T-helper 9 cell (primary cell): ENCODE measurements around the gene ASTL.

Experiments
- DNase-seq: peaks from one replicate; pipeline ENCODE4 v3.0.0-alpha.2; 2020

Gene ASTL

DNA sequence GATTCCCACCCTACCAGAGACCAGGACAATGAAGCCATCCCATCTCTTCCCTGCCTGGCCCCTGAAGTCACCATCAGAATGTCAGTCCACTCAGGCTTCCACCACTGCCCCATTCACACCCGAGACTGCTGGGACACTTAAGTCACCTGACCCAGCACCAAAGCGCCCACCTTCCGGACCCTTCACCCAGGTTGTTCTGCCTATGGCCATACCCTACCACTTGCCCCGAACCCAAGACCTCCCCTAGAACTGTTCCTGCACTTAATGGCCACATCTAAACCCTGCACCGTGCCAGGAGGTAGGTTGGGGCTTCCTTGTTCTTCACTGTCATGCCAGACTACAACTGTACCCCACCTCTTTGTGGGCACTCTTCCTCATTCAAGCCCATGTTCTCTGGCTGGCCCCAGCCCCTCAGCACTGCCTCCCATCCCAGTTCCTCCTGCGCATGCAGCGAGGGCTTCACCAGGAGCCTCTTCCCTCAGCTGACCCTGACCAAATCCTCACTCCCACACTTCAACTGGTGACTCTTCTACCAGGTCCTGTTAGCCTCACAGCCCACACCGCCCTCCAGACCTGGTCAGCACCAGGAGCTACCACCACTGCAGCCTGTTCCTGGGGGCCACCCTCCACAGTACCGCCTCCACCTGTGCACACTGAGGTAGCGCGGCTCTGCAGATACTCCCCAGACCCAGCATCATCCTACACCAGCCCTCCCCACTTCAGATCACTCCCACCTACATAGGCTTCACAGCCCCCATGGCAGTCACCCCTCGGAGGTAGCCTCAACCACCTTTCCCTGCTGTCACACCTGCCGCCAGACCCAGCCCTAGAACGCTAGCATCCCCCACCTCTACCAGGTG, 13.7 kb downstream of the ASTL start:
- DNase-seq: no peak

DNA sequence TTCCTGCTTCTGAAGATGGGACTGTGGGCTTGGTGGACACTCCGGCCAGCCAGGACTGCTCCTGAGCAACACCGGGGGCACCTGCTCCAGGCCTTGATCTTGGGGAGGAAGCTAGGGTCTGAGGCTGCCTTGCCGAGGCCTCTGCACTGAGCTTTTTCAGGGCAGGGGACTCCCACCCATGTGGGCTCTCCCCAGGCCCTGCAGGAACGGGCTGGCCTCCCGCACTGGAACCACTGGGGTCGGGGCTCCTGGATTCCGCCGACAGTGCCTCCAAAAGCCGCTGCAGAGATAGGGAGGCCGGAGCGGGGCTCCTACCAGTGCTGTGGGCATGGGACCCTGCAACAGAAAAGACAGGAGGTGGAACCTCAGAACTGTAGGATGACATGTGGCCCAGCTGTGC, 14.4 kb downstream of the ASTL start:
- DNase-seq: no peak

DNA sequence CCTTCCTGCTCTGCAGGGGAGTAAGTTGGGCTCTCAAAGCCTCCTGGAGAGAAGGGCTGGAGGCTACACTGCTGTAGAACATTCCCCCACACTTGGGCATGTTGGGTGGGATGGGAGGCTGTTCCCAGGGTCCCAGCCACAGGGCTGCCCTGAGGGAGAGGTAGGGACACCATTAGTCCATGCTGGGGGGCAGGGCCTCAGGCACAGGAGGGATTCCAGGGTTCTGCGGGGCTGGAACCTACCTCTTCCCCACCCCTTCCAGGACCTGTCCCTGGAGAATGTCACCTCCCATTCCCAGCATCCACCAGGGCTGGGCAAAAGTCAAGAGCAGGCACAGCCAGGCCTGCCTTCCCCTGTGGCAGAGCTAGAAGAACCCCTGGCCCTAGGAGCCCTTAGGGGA, 15.0 kb downstream of the ASTL start:
- DNase-seq: no peak

DNA sequence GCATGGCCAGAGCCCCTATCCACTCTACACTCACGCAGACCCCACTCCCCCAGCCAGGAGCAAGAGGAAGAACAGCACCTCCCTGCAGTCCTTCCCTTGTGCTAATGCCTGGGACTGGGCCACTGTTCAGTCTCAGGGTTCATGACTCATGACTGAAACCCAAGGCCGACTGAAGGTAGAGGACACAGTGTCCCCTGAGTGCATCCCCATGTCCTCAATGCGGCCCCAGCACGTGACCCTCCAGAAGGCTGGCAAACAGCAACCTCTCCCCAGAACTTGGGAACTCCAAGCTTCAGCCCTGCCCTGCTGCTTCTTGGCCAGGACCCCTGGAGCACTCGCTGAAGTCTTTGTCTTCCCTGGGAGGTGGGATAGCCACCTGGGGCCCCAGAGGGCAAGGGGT, 15.9 kb downstream of the ASTL start:
- DNase-seq: no peak

DNA sequence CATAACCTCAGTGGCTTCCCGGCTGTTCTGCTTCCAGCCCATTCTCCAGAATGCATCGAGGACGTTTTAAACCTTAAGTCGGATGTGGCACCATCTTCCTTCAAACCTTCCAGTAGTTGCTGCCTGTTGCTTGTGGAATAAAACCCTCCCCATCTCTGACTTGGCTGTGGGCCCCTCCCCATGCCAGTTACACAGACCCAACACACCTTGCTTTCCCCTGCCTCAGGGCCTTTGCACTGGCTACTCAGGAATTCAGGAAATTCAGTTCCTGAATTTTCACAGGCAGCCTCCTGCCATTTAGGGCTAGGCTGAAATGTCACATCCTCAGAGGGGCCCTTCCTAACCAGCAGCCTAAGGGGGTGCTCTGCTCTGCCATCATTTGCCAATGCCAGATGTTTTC, 16.9 kb downstream of the ASTL start:
- no peak for DNase-seq

DNA sequence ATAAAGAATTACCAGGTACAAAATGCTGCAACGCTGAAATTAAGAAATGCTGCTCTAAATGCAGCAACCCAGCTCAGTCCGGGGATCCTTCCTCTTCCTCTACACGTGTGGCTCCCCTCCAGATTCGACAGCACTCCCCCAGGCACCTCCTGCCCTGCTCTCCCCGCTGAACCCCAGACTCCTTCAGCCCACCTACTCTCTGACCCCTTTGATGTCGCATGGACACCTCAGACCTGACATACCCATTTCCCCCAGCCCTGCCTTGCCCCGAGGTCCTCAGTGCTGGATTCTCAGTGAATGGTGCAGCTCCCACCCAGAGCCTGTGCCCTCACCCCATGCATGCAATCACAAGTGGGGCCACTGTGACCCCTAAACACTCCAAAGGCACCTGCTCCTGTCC, 17.3 kb downstream of the ASTL start:
- DNase-seq: no peak

DNA sequence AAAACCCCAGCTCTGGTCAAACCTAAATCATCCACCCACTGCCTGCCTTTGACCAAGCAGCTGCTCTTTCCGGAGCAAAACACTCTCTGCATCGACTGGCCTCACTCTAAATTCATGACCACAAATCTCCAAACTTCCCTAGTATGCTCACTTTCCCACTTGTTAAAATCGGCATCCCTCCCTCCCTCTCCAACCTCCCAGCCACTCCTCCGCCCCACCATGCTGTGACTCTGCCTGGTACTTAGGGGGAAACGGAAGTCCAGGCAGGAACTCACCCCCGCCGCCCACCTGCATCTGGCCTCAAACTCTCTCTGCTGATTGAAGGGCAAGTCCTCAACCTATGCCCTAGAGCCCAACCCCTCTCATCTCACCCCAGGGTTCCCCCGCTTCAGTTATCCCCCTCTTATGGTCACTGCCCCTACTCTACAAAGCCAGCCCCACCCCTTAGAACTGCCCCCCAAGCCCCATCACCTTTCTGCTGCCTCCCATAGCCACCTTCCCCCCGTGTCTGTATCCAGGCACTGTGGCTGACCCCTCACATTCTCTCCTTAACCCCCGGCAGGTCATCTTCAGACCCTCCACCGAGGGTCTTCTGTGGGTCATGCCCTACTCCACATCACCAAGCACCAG, 18.1 kb downstream of the ASTL start:
- DNase-seq: no peak

DNA sequence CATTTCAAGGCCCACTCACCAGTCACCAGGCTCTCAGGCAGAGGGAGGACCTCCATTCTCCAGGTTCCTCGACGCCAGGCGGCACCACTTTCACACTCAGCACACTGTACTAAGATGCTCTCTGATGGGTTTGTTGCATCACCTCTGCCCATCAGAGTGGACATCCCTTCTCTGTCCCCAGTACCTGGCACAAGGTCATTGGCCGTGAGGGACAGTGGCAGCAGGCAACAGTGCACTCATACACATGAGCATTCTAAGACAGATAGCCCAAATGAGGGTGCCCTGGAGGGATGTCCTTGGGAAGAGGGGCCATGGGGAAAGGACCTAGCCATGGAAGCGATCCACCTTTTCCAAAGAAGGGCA, 18.9 kb downstream of the ASTL start:
- no peak for DNase-seq

DNA sequence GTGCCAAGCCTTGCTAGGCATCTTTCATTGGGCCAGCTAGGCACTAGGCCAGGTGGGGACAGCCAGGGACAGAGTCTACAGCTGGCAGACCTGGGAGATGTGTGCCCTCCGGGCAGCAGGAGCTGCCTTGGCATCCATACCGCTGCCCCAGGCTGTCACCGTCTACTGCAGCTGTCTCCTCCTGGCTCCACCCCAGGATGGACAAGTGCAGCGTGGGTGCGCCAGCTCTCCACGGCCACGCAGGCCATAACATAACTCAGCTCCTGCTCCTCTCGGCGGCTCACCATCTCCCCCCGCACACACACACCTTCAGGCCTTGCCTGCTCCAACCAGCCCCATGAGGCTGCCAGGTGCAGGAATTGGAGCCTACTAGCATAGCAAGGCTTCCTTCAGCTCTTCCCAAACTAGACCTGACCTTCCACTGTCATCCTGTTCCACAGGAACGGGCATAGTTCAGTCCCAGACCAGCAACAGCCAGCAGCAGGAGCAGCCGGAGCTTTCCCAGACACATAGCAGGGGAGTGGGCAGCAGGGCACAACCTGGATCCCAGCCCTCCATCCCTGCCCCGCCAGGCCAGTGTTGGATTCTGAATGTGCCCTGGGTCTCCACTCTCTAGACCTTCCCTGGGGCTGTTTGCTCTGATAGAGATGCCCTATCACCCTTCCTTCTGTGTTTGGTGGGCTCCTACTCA, 19.5 kb downstream of the ASTL start:
- DNase-seq: no peak

DNA sequence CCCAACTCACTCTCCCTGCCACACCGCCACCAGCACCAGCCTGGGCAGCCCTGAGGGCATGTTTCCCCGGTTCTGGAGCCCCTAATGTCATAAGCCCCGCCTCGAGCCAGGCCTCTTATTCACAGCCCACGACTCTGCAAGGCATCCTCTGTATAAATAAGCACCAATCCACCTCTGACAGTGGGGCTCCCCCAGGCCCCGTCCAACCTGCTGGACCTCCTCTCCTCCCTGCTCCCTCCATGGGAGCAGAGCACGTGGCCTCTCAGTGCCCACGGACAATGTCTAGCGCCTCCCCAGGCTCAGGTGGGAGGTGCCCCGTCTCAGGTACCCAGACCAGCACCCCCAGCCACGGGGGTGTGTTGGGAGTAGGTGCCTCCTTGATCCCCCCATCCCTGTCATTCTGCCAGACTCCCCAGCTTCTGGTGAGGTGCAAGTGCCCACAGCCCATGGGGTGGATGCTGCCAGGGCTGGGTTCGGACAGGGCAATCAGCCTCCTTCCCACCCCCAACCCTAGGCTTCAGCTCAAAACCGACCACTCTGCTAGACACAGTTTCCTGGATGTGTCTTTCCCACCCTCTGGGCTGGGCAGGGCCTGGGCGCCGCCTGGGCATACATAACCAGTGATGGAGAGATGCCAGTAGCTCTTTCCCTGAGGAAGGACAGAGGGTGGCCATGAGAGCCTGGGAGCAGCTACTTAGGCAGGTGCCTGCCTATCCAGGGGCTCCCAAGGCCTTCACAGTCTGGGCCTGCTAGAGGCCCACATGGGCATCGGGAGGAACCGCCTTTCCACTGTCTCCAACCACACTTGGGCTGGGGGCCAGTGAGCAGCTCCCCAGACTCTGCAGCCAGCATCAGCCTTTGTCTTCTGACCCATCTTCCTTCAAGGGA, 20.4 kb downstream of the ASTL start:
- DNase-seq: no peak

DNA sequence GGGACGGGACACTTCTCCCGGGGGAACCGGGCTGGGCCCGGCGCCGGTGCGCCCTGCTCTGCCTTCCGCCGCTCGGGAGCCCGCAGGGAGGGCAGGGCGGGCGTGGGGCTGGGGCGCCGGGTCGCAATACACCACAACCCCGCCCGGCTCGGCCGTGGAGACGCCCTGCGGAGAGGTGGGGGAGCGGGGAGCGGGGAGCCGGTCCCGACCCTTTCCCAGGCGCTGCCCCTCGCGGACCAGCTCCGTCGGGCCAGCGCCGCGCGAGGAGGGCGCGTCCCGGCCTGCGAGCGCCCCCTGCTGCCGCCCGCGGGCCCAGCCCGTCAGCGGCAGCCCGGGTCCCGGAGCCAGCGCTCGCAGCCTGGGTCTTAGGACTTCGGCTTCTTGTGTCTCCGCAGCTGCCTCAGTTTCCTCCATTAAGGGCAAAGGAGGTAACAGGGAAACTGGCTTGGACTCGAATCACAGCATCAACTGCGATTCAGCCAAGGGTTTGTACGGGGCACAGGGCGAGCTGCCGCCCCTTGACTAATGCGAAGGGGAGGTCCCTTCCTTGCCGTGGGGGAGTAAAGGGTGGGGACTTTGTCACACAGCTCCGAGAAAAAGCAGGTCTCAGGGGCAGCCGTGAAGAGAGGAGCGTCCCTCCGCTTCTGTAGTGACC, 21.3 kb downstream of the ASTL start:
- peak; percentile 61 for DNase-seq

DNA sequence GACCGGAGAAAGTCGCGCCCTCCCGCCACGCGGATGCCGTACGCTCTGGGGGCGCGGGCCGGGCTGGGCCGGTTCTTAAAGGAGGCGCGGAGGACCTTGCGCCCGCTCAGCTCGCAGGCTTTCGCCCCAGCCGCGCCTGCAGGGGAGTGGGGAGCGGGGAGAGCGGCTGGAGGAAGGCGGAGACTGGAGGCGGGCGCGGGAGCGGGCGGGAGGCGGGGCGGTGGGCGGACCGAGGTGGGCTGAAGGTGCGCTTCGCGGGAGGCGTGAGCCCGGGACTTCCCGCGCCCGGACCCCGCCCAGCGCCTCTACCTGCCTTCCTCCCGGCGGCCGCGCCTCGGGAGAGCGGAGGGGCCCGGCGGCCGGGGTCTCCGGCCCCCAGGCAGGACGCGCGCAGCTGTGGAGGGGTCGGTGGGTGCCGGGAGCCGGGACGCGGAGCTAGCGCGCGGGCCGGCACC, 21.9 kb downstream of the ASTL start, which contains the start of gene ADRA2B:
Gene ADRA2B, minus strand, starts transcription at position 148 of the 455 bp plus-strand sequence. CDS start 422 bp downstream, outside the sequence.
- peak; percentile 83 for DNase-seq

DNA sequence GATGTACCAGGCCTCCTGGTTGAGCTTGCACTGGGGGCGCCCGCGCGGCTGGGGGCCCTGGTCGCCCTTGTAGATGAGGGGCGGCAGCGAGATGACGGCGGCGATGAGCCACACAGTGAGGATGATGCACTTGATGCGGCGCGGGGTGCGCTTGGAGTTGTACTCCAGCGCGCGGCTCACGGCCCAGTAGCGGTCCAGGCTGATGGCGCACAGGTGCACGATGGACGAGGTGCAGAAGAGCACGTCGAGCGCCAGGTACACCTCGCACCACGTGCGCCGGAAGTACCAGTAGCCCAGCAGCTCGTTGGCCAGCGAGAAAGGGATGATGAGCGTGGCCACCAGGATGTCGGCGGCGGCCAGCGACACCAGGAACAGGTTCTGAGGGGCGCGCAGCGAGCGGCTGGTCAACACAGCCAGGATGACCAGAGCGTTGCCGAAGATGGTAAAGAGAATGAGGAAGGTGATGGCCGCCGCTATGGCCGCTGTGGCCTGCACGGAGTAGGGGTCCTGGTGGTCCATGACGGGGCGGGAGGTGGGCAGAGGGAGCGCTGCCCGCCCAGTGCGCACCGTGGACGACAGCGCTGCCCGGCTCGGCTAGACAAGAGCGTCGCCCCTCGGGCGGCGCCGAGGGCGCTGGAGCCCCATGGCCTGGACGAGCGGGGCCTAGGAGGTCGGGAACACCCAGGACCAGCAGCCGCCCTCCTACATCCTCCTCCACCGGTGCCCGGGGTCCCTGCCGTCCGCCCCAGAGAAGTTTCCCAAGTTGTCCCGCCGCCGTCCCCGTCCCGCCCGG, 22.5 kb downstream of the ASTL start:
- no peak for DNase-seq

DNA sequence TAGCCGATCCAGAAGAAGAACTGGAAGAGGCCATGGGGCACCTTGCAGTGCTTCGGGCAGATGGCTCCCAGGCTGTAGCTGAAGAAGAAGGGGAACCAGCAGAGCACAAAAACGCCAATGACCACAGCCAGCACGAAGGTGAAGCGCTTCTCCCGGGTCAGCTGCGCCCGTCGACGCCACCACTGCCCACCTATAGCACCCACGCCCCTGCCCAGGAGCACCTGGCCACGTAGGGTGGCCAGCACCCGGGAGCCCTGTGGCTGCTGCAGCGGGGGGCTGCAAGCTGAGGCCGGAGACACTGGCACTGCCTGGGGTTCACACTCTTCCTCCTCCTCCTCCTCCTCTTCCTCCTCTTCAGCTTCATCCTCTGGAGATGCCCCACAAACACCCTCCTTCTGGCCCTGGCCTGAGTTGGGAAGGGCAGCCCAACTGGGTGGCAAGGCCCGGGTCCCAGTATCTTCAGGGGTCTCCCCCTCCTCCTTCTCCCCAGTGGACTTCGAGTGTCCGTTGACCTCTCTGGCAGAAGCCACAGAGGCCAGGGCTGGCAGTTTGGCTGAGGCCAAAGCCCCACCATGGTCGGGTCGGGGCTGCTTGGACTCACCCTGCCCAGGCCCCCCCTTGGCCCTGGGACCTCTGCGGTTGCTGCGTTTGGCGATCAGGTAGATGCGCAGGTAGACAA, 23.3 kb downstream of the ASTL start:
- no peak for DNase-seq

DNA sequence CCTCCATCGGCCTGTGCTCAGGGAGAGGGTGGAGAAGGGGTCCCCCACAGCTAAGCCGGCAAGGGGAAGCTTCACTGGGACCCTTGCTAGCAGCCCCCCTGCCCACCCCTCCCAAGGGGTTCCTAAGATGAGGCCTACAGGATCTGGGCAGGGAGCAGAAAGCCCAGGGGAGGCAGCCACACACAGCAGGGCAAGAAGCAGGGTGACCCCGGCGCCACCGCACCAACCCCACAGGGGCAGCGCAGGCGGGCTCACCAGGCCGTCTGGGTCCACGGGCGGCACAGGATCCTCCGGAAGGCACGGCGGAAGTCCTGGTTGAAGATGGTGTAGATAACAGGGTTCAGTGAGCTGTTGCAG, 23.8 kb downstream of the ASTL start:
- DNase-seq: no peak

DNA sequence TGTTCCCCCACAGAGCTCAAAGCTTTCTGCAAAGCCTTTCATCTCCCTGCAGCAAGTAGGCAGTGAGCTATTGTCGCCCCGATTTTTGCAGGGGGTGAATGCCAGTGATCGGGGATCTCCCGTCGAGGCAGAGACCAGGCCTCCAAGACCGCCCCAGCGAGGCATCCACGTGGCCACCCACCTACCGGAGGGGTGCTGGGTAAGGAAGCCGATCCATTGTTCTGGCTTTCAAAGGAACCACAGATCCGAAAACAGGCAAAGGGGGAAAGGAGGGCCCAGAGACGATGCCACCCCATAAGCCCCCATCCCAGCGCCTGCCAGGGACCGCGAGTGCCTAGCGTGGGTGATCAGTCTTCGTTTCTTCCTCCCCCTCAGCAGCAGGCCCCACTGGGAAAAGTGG, 24.4 kb downstream of the ASTL start:
- DNase-seq: no peak

DNA sequence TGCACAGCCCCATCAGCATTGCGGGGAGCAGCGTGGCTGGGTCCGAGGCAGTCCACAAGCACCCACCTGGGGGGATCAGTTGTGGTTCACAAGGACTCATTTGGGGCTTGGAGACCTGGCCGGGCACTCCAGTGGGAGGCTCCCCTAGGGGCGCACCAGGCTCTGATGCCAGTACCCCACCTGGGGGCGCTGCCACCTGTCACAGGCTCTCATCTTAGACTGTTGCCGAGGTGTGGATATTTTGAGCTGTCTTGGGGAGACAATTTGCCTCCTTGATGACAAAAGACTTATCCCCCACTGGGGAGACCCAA, 25.0 kb downstream of the ASTL start:
- DNase-seq: no peak

DNA sequence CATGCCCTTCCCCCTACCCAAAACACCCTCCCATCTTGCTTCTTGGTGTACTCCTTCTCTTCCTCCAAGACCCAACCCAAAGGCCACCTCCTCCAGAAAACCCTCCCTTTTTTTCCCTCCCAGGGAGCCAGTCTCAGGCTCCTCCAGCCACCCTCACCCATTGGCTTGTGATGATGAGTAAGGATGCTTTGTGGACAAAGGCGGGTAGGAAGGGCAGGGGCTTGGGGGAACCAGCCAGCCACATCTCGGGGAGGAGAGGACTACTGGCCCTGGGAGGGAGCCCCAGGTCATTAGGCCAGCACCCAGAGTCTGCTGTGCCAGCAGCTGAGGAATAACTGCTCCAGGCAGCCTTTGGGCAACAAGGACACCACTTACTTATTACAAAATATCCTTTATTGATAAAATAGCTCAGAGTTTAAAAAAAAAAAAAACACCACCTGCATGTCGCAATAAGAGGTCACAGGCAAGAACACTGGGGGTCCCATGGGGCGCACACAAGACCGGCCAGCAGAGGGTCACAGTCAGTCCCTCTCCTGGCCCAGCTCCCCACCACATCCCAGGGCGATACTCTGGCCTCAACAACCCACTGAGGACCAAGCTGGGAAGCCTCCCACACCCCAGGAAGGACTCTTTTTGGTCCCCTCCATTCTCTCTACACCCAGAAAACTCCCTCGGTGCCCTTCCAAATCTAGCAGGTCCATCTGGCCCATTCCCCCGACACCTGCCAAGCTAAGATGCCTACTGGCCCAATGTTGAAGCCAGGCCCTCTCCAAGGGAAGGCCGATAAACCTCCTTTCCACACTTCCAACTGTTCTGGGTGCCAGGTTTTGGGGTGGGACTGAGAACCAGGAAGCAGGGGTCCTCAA, 25.6 kb downstream of the ASTL start:
- no peak for DNase-seq

DNA sequence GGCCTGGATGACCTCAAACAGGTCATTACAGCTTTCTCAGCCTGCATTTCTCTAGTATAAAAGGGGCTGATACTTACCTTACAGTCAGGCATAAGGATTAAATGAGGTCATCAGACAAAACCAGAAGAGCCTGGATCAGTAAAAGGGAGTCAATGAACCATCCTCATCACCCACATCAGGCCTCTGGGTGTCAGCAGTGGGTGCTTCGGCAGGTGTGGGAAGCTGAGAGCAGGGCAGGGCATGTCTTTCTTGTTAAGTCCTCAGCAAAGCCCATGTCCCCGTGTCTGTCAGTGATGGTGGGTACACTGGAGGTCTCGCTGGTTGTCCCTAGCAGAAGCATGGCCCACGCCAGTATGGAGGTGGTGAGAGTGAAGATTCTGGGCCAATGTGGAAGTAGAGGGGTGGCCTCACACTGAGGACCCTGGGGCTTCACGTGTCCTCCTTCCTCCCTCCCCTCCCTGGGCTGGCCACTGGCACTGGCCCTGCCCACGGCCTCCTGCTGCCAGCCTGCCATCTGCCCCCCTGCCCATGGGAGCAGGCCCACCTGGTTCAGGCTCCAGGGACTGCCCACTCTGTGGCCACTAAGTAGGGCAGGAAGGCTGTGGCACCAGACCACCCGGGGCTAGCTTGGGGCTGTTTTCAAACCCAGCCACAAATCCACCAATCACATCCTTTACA, 26.3 kb downstream of the ASTL start:
- no peak for DNase-seq
